ENCODE data around the gene PRPF38A.

The PRPF38A gene

DNA sequence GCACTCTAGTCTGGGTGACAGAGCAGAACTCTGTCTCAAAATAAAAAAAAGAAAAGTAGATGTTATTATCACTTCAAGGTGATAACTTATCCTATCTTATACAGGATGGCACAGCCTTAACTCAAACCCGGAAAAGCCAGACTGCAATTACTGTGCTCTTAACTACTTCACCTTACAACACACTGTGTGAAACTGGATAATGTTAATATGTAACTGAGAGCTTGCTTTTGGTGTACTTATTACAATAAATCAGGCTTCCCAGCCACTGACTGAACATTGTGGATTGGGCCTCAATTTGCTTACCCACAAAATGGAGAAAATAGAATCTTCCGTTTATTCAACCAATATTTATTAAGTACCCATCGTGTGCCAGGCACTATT, 1.6 kb upstream of the PRPF38A start:
- DNase-seq: no peak

DNA sequence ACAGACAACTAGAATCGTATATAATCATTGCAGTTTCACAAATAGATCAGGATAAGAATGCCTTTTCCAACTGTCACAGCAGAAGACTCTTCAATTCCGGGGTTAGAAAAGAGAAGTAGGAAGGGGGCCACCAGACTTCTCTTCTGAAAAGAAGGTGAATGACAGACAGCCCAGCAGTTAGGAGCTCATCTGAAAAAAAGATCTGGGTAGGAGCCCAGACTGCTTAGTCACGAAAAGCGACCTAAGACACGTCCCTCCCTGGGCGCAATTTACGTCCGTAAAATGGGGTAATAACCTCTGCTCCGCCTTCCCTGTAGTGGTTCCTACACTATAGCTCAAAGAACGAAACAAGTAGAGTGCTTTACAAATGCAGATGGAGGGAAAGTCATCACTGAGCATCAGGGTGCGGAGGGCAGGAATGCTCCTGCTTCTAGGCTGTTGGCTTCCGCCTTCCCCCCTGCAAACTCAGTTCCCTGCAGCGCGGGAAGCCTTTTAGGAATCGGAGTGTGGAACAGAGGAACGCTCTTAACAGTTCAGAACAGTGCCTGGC, 761 bp upstream of the PRPF38A start:
- peak; percentile 52 for DNase-seq

DNA sequence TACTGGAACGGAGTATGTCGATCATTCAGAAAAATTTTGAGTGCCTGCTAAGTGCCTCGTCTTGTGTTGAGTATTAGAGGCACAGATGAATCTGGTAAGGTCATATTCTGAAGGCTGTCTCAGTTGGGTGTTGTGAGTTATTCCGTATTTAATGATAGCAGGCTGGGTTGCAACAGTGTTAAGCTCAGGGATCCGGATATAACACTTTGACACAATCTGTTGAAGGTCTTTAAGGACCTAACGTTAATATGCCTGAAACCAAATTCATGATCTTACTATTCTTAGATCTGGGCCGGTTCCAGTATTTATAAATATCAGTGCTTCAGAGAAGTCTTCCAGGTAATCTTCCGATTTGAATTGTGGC, 555 bp downstream of the PRPF38A start:
- no peak for DNase-seq

DNA sequence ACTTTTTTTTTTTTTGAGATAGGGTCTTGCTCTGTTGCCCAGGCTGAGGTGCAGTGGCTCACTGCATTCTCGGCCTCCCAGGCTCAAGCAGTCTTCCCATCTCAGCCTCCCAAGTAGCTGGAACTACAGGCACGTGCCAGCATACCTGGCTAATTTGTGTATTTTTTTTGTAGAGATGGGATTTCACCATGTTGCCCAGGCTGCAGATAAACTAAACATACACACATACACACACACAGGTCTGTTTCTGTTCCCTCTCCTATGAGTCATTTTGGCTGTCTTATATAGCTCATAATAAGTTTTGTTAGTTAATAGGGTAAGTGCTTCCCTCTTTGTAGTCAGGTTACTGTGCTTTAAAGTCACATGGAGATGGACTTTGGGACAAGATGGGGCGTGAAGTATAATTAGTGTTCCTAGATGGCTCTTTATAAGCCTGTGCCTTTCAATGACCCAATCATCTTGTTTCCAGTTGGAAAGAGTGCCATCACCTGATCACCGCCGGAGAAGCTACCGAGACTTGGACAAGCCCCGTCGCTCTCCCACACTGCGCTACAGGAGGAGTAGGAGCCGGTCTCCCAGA, 9.1 kb downstream of the PRPF38A start:
- no peak for DNase-seq

DNA sequence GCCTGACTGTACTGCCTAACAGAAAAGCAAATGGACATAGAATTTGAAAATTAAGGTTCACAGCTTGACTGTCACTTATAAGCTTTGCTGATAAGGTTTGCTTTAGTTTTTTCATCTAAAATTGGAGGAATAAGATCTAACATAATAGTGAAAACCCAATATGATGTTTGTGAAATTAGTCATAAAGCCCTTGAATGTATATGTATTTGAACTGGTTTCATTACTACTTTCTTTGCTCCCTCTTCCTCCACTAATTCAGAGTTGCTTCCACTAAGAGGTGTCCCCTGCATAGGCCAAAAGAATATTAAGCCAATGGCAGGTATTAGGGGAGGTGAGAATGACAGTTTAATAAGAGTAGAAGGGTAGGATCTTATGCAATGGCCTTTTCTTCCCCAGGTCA, 10.5 kb downstream of the PRPF38A start:
- DNase-seq: no peak

DNA sequence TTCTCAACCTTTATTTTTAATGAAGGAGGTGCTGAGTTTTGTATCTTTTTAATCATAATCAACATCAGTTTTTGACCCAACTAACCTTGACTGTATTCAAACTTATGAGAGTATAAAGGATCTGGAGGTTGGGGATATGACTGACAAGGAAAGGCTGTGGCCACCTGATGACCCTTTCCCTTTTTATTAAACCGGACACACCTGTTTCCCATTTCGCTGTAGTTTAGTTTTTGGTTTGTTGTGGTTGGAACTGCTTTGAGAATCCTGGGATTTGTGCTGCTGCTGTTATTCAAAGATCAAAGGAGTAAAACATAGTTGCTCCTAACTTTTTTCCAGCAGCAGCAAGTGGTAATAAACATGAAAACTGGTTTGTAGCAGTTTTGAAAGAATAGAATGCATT, 12.4 kb downstream of the PRPF38A start:
- DNase-seq: no peak

DNA sequence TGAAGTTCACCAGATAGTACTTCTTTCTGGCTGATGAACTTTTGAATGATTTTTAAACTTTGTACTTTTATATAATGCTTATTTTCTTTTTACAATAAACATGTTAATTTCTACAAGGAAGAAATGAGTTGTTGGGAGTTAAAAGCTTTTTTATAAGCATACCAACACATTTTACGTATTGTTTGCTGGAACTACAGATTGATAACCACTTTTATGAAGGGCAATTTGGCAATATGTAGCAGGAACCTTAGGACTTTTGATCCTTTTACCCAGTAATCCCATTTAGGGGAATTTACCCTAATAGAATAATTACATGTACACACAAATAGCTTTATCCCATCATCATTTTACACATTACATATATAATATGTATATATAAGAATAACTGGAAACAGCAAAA, 16.3 kb downstream of the PRPF38A start:
- DNase-seq: no peak

DNA sequence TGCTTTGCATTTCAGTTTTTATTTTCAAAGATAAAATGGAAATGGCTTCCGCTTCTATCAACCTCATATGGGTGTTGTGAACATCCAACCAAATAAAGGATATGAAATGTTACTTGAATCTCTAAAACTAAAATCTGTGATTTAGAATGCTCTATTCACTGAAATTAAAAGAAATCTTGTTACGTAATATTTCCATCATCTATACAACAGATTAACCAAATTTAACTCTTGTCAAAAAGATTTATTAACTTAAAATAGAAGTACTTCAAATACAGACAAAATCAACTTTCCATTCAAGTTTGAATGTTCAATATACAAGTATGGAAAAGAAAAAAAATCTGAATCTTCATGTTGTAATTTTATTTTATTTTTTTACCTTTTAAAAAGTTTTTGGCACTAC, 18.7 kb downstream of the PRPF38A start:
- DNase-seq: no peak

DNA sequence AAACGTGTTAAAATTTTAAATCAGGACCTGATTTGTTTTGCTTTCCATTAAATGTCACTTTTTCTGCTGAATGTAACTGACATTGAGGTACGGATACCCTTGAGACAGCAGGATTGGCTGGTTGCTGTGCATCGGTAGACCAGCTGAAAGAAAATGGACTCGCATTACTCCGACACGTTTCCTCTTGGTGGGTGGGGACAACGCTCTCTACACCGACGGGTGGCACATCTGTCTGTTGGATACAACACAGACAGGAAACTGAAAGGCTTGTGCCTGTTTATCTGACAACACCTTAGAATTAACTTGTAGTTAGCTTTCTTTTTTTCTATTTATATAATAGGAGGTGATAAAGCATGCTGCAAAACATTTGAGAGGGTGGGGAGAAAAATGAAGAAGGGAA, 19.4 kb downstream of the PRPF38A start:
- DNase-seq: no peak

DNA sequence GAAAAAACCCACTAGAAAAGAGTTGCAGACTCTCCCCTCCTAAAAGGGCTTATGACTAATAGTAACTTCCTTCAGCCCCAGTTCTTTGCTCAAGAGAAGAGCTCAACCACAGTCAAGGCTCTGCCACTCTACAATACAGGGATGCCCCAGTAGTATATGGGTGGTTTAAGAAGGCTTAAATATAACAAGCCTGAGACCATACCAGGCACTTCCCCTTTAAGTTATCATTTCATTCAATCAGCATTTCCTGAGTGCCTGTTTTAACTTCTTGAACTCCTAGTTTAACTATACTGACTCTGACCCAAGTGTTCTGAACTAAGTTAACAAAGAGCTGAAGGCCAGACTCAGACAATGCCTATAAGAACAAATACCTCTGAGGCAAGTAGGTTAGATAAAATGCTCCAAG, 19.8 kb downstream of the PRPF38A start:
- no peak for DNase-seq

DNA sequence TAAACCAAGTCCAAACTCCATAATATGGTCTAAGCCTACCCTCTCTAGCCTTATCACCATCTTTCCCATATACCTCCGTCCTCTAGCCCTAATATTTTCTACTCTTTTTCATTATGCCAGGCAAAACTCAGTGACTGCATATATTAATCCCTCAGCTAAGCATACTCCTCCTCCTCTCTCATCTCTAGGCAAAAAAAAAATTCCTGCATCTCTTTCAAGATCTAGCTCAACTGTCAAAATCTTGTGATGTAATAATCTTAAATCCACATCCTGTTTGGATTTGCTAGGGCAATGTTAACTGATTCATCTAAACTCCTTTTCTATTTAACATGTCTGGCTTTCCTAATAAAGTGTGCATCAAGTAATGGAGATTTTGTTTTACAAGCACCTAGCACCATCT, 20.4 kb downstream of the PRPF38A start:
- no peak for DNase-seq

DNA sequence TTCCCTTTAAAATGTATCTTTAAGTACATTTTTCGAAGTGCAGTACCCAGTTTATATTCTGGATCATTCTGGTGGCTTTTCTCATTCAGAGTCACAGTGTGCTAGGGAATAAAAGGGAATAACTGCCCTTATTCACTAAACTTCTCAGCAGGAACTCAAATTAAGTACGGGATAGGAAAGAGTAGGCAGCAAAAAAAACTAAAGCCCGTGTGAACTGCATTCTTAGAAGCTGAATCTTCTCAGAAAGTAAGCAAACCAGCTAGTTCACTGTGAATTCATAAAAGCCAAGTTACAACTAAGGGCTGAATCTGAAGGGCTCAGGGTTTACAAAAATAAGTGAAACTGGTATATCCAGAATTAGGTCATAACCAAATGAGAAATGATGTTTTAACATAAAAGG, 22.0 kb downstream of the PRPF38A start:
- DNase-seq: no peak

DNA sequence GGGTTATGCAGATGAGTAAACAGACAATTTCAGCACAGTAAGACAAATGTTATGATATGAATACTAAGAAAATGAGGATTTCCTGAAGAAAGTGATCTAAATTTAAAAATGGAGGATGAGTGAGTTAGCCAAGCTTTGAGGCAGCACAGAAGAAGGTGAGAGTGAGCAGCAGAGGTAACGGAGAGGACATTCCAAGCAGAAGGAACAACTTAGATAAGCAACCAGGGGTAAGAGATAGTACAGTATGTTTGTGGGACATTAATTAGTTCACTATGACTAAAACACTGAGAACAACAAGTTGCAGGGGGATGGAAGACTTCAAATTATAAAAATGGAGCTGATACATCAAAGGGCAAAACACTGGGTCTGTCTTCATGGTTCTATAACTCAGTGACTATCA, 22.8 kb downstream of the PRPF38A start:
- DNase-seq: no peak

DNA sequence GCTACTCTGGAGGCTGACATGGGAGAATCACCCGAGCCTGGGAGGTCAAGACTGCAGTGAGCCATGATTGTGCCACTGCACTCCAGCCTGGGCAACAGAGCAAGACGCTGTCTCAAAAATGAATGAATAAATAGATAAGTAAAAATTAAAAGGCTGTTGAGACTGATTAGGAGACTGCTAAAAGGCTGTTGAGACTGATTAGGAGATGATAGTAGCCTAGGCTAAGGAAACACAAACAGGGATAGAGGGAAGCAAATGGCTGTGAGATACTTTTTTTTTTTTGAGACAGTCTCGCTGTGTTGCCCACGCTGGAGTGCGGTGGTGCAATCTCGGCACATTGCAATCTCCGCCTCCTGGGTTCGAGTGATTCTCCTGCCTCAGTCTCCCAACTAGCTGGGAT, 28.4 kb downstream of the PRPF38A start:
- no peak for DNase-seq

DNA sequence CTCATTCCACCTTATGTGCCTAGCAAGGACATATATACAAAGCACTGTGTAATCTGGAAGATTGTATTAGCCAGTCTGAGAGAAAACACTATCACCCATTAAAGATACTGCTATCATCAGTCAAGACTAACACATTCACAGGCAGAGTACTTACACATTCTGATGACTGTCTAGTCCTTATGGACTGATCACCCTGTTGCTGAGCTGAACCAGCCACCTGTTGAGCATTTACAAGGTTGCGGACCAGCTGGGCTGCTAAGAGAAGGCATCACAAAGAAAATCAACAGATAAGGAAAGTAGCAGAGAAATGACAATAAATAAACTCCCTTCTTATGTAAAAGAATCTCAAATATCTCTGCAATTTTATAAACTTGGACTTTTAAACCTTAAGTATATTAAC, 30.8 kb downstream of the PRPF38A start:
- DNase-seq: no peak

DNA sequence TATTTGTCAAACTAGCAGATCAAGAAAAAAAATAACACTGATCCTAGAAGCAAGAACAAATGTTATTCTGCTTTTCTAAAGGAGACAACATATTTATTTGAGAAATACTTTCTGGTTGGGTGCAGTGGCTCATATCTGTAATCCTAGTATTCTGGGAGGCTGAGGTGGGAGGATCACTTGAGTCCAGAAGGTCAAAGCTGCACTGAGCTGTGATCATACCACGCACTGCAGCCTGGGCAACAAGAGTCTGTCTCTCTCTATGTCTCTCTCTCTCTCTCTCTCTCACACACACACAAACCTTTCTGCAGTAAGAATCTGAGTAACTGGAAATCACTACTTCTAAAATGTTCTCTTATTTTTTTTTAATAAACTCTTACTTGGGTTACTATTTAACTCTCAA, 31.2 kb downstream of the PRPF38A start:
- no peak for DNase-seq

DNA sequence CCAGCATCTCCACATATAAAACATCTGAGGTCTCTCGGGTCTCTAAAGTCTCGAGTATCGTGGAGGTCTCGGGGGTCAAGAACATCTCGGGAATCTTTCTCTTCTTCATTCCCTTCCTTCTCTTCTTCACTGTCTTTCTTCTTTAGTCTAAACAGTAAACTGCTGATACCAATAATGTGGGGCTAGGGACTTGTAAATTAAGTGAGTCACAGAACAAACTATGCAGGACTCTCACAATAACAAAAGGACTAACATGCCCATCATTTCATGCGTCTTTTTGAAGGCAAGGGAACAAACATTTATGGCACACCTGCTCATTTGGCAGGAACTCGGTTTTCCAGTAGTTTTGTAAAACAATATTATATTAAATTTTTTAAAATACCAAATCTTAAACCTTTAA, 32.4 kb downstream of the PRPF38A start:
- no peak for DNase-seq

DNA sequence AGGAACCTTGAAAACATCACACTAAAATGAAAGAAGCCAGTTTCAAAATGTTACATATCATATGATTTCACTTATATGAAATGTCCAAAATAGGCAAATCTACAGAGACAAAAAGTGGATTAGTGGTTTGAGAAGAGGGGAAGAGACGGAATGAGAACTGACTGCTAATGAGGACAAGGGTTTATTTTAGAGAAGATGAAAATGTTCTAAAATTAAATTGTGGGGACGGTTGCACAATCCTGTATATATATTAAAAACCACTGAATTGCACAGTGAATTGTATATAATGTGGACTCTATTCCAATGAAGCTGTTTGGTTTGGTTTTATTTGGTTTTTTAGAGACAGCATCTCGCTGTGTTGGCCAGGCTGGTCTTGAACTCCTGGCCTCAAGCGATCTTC, 35.6 kb downstream of the PRPF38A start:
- no peak for DNase-seq

DNA sequence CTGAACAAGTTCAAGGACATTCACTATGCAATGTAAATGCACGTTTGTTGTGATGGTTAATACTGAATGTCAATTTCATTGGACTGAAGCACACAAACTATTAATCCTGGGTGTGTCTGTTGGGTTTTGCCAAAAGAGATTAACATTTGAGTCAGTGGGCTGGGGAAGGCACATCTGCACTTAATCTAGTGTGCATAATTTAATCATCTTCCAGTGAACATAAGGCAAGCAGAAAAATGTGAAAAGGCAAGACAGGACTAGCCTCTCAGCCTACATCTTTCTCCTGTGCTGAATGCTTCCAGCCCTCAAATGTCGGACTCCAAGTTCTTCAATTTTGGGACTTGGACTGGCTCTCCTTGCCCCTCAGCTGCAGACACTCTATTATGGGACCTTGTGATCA, 40.1 kb downstream of the PRPF38A start:
- no peak for DNase-seq

DNA sequence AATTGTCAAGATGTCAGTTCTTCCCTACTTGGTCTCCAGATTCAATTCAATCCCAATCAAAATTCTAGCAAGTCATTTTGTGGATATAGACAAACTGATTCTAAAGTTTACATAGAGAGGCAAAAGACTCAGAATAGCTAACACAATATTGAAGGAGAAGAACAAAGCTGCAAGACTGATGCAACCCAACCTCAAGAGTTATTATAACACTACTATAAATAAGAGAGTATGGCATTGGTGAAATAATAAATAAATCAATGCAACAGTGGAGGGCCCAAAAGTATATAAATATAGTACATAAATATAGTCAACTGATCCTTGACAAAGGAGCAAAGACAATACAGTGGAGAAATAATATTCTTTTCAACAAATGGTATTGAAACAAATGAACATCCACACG, 49.7 kb downstream of the PRPF38A start:
- DNase-seq: no peak

DNA sequence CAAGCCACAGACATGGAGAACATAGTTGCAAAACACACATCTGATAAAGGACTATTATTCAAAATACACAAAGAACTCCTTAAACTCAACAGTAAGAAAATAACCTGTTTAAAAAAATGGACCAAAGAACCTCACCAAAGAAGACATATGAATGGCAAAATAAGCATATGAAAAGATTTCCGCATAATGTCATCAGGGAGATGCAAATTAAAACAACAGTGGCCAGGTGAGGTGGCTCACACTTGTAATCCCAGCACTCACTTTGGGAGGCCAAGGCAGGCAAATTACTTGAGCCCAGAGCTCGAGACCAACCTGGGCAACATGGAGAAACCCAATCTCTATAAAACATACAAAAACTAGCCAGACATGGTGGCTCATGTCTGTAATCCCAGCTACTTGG, 50.4 kb downstream of the PRPF38A start:
- DNase-seq: no peak

DNA sequence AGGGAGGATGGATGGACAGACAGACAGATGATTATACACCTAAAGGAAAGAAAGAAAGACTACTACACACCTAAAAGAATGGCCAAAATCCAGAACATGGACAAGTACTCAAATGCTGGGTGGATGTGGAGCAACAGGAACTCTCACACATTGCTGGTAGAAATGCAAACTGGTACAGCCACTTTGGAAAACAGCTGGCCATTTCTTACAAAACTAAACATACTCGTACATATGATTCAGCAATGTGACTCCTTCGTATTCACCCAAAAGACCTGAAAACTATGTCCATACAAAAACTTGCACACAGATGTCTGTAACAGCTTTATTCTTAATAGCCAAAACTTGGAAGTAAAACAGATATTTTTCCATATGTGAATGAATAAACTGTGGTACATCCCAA, 51.3 kb downstream of the PRPF38A start:
- DNase-seq: no peak

DNA sequence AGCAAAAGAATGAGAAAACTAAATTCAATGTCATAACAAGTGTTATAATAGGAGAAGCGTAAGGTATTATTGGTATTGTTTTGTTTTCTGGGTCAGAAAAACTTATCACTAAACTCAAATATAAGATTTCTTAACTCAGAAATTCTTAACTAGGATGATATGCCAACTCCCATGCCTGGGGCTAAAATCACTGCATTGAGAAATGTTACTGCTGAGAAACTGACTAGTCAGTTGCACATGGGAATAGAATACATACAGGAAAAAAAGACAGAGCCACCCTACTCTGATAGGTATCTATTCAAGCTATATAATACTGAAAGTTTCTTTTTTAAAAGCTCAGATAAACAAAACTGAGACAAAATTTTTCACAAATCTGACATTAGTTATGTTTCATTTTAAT, 56.3 kb downstream of the PRPF38A start:
- DNase-seq: no peak

DNA sequence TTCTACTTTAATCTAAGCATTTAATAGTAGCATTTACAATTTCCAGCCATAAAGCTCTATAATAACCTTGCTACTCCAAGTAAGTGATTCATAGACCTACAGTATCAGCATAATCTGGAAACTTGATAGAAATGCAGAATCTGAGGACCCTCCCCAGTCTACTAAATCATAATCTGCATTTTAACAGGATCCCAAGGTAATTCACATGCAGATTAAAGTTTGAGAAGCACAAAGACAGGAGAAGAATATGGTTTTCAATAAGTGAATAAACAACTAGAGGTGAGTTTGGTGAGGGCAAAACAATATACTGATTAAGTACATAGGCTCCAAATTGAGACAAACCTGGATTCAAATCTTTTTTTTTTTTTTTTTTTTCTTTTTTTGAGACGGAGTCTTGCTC, 57.4 kb downstream of the PRPF38A start:
- DNase-seq: no peak

DNA sequence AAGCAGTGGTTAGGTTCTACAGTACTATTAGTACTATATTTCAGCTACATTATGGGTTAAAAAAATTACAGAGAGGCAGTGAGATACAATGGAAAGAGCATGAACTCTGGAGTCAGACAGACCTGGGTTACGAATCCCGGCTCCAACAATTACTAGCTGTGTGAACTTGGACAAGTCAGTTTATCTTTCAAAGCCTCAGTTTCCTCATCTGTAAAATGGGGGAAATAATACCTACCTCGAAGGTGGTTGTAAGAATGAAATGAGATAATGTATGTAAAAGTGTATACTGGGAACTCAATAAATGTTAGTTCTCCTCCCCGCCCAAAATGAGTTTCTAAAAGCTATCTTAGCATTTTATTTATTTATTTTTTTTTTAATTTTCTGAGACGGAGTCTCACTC, 59.5 kb downstream of the PRPF38A start:
- no peak for DNase-seq

DNA sequence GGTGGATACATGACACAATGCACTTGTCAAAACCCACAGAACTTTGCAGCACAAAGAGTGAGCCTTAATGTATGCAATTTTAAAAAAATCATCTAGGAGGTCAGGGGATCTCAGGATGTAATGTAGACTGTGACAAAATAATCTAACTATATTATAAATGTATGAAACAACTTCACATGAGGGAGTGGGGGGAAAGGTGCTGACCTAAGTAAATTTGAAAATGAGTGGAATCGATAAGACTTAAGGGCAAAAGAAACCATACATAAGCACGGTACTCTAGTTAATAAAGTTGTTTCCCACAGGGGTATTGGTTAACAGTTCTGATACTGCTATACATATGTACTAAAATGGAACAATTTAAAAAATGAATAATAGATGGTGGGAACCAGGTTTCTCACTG, 64.7 kb downstream of the PRPF38A start:
- DNase-seq: no peak

All from NK-92 treated with Interleukin-12 subunit alpha and Interleukin-12 subunit beta, amount 100 ng/mL, for 24 hours (cell line).